Activated effector memory CD4-positive, alpha-beta T cell treated with Interleukin-2 at 50 U/mL for 16 hours (primary cell): Measurements from ENCODE around the gene PDE6B.
"Not testable (repeated sequence)": the region's sequence is repeated elsewhere in the genome, so short reads cannot be mapped to it uniquely, and the experiment has no call there.

Experiments used
- DNase-seq: peaks from one replicate; pipeline ENCODE4 v3.0.0-alpha.2; 2020

The PDE6B gene

DNA sequence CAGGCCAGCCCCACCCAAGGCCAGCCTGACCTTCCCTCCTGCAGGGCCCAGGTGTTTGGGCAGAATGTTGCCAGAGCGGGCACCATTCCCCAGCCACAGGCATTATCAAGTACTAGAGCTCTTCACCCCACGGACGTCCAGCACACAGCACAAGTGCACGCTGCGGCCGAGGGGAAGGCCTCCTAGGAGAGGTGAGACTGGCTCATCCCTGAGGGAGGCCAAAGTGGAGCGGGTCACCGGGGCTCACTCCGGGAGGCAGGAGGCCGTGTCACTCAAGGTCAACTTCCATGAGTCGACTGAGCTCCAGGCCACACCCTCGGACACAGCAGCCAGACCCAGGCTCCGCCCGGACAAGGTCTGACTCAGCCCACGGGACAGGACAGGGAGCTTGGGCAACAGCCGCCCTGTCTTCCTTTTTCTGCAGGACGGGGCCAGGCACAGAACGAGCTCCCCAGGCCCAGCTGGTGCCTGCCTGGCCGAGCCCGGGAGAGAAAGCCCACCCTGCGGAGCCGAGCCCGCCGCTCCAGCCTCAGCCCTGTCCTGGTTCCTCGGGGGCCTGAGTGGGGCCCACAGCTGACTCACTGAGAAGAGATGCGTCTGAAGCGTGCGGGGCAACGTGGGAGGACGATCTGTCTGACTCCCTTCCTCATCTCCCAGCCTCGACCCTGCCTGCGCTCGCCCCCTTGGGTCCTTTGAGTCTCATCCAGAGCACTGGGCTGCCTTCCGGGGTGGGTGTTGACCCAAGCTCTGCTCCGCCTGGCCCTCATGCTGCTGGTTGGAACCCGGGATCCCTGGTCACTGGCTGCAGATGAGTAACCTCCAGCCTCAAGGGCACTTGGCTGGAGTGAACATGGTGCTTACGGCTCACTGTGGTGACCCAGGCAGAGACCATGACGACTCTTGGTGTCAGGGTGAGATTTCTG is 61.9 kb downstream of the PDE6B start:
- DNase-seq, result no peak

- no peak for DNase-seq
Measured at GRCh38 chr4:687971-688853, 62.8 kb downstream of the PDE6B start.

- no peak for DNase-seq
Measured at GRCh38 chr4:688854-689681, 63.7 kb downstream of the PDE6B start, which contains the start of gene SLC49A3. SLC49A3 (minus strand) TSS chr4:689151; CDS start chr4:689127, 24 bp downstream.

GRCh38 chr4:689723-690122 is 64.3 kb downstream of the PDE6B start:
- DNase-seq, result no peak

- no peak for DNase-seq
Measured at GRCh38 chr4:692771-693554, 67.6 kb downstream of the PDE6B start.

DNA sequence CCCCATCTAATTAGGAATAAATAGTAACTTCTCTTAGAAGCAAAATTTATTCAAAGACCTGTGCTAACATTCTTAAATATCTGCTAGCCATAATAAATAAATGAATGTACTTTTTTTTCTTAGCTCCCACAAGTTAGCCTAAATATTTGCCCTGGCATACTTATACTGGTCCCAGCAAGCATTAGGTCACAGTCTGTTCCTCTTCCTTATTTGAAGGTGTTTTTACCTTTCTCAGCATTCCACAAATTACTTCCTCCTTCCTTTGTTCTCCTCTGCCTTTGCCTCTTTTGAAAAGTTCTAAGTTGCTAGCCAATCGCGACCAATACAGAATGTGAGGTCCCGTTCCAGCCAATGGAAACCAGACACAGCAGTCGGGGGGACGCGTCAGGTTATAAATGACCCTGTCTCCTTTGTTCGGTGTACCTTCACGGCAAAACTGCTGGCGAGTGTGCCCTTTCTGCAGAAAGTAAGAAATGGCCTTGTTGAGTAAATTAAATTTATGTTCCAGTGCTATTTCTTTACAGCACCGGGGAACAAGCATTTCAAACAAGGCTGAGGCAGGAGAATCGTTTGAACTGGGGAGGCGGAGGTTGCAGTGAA is 69.1 kb downstream of the PDE6B start:
- not testable (repeated sequence) for DNase-seq

DNA sequence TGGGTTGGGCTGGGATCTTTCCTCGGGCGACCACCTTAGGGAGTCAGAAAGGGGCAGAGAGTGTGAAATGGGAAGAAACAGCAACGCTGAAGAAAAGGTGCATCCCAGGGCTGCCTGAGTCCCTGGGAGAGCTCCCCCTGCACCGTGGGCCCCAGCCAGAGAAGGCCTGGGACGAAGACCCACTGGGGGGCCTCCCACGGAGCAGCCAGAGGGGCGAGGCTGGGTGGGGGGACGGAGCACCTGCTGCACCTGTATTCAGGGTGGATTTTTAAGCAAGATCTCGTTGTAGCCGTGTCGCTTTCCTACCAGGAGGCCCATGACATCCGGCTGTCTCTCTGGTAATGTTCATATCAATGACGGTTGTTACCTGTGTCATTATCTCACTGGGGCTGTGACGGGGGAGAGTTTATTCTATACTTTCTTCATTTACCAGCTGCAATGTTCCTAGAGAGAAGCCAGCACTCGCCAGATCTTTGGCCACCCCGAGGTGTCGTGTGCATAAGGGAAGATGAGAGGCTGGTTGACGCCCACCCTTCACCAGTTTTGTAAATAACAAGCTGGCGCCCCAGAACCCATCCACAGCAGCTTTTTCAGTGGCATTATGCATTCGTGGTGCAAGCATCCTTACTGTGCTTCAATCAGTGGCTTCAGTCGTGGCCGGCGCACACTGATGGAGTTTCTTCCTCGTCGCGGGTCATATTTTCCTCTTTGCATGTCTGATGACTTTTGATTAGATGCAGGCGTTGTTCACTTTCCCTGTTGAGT is 74.6 kb downstream of the PDE6B start:
- no peak for DNase-seq

GRCh38 chr4:700587-701264 is 75.4 kb downstream of the PDE6B start:
- no peak for DNase-seq

DNA sequence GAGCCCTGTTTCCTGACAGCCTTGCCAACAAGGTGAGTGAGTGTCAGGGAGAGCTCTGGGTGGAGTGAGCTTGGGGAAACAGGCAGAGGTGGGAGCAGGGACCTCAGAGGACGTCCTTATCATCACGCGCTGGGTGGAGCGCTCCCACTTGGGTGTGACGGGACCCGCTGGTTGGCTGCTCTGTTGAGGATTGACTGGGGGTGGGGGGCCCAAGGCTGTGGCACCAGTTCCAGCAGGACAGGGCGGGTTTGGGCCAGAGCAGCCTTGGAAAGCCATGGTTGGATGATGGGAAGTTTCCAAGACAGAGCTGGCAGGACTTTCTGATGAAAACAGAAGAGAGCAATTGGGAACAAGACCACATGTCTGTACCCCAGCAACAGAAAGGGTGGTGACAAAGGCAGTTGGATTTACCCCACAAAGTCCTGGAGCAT is 77.3 kb downstream of the PDE6B start:
- DNase-seq, result no peak

DNA sequence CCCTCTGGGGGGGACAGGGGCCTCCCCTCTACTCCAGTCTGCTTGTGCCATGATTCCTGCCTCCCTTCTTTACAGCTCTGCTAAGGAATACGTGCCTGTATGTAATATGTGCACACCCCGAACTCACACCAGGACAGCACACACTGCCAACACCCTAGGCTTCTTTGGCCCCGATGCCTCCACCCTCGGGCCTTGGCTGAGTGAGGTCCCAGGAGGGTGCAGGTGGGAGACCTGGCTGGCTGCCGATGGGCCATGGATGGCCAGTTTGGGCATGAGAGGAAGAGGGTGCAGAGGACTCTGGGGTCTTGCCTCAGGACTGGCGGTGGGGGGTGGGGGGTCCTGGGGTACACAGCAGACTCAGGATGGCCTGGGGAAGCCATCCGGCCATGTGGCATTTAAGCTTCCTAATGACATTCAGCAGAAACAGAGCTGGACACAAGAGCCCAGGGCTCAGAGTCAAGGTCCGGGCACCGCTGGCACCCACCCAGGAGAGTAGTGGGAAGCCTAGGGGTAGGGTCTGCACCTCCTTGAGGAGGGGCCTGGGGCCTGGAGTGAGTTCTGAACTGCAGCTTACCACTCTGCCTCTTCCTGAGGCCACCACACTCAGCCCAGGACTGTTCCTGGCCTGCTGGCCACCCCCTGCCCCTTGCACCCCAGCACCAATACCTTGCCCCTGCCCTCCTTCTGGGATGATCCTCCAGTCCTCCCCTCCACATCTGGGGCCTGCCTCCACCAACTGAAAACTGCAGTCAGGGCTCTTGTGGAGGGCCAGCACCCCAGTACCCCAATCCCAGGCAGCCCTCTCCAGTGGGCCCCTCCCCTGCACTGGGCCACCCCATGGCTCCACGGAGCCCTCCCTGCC is 78.2 kb downstream of the PDE6B start:
- no peak for DNase-seq

DNA sequence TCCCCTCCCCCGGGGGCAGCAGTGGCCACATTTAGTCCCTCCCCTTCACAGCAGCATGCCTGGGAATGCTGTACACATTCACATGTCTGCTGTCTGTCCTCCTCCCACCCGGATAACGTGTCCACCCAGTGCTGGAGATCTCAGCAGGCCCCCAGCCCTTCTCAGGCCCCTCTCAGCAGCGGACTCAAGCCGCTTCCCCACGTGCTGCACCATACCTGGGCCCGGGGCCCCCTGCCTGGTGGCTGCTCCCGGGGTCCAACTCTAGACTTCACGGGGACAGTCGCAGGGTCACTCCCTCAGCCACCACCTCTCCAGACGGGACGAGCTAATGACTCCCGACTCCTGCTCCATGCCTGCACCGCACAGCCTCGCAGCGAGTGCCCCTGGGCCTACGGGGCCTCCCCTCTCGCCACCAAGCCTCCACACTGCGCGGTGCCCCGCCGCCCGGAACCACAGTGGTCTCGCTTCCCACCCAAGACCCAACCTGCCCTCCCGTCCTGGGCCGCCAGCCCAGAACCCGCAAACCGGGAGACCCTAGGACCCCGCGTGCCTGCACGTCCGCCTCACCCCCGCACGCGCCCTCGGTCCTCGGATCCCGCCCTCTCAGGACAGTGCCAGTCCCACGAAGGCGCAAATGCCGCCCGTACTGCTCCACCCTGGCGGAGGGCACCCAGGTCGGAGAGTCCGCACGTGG is 79.0 kb downstream of the PDE6B start:
- no peak for DNase-seq

DNA sequence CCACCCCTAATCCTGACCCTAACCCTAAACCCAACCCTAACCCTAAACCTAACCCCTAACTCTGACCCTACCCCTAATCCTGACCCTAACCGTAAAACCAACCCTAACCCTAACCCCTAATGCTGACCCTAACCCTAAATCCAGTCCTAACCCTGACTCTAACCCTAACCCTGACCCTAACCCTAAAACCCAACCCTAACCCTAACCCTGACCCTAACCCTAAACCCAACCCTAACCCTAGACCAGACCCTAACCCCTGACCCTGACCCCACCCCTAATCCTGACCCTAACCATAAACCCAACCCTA is 79.6 kb downstream of the PDE6B start:
- no peak for DNase-seq

DNA sequence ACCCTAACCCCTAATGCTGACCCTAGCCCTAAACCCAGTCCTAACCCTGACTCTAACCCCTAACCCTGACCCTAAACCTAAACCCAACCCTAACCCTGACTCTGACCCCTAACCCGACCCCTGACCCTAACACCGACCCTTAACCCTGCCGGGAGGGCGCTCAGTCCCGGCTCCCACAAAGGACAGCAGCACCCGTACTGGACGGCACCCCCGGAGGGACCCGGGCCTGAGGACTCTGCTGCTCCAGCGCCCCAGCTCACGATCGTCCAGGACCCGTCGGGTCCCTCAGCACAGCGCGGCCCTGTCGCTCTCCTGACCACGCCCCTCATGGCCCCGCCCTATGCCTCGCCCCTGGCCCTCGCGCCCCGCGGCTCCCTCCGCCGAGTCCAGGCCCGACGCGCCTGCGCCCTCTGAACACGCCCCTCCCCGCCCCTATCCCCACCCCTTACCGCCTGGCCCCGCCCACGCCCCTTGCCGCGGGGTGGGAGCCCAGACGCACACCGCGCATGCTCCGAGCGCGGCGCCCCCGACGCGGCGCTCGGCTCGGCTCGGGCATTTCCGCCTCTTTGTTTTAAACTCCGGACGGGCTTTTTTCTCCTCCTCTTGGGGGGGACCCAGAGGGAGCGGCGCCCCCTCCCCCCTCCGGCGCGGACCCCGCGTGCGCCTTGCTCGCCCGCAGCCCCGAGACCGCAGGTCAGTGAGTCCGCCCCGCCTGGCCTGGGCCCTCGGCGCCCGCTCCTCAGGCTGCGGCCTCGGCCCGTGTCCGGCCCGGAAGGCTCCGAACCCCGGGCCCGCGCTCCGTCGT is 80.1 kb downstream of the PDE6B start, which contains the start of gene PCGF3:
Gene PCGF3 (plus strand): TSS at position 555 of the 805 bp plus-strand sequence. CDS start 27,849 bp downstream, outside the sequence.
- DNase-seq, result peak; percentile 93

DNA sequence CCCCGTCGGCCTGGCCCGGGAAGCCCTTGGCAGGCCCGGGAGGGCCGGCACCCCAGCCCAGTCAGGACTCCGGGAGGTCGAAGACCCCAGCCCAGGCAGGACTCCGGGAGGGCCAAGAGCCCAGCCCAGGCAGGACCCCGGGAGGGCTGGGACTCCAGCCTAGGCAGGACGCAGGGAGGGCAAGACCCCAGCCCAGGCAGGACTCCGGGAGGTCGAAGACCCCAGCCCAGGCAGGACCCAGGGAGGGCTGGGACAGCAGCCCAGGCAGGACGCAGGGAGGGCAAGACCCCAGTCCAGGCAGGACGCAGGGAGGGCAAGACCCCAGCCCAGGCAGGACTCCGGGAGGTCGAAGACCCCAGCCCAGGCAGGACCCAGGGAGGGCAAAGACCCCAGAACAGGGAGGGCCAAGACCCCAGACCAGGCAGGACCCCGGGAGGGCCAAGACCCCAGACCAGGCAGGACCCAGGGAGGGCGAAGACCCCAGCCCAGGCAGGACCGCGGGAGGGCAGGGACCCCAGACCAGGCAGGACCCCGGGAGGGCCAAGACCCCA is 80.8 kb downstream of the PDE6B start:
- not testable (repeated sequence) for DNase-seq

DNA sequence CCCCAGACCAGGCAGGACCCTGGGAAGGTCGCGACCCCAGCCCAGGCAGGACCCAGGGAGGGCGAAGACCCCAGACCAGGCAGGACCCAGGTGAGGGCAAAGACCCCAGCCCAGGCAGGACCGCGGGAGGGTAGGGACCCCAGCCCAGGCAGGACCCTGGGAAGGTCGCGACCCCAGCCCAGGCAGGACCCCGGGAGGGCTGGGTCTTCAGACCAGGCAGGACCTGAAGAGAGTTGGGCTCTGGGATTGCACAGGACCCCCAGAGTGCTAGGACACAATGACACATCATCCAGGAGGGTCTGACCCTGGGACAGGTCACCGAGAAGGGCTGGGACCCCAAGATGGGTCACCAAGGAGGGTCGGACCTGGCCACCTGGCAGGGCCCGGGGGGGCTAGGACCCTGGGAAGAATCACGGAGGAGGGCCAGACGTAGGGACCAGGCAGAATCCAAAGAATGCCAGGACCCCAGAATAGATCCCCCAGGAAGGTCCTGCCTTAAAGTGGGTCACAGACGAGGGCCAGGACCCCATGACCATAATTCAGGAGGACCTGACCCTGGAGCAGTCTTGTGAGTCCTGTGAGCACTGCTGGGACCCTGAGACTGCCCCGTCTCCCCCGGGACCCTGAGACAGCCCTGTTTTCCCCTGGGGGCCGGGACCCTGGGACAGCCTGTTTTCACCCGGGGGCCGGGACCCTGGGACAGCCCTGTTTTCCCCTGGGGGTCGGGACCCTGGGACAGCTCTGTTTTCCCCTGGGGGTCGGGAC is 81.6 kb downstream of the PDE6B start:
- no peak for DNase-seq

DNA sequence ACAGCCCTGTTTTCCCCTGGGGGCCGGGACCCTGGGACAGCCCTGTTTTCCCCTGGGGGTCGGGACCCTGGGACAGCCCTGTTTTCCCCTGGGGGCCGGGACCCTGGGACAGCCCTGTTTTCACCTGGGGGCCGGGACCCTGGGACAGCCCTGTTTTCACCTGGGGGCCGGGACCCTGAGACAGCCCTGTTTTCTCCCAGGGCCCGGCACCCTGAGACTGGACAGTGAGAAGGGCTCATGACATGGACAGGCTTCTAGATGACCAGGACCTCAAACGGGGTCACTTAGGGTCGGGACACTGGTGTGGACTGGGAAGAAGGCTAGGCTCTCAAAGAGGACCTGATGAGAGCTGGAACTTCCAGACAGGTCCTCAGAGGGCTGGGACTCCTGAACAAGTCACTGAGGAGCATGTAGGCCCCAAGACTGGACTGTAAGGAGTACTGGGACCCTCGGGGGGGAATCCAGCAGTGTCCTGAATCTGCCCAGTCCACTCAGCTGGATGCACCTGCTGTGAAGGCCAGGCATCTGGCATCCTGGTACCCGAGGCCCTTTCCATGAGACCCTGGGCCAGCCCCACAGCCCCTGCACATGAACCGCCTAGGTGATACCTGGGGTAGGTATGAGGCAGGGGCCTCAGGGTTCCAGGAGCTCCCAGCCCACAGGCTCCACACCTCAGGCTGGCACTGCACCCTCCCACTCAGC is 82.7 kb downstream of the PDE6B start:
- no peak for DNase-seq
